ENCODE data around the gene PVALB. TPM values are rescaled to one million over a fixed set of nuclear protein-coding genes. Genes with fewer than 3 reads are reported as not detected.
"Not testable (repeated sequence)": the region's sequence is repeated elsewhere in the genome, so short reads cannot be mapped to it uniquely, and the experiment has no call there.

PVALB gene
- total RNA-seq, 1 donor from 2014 or later, result 0.81 TPM

- DNase-seq (ENCODE audit: low spot score) (no peak), ATAC-seq (no peak)
These were observed 57.2 kb downstream of the PVALB start for GRCh38 chr22:36759481-36760159.

DNA sequence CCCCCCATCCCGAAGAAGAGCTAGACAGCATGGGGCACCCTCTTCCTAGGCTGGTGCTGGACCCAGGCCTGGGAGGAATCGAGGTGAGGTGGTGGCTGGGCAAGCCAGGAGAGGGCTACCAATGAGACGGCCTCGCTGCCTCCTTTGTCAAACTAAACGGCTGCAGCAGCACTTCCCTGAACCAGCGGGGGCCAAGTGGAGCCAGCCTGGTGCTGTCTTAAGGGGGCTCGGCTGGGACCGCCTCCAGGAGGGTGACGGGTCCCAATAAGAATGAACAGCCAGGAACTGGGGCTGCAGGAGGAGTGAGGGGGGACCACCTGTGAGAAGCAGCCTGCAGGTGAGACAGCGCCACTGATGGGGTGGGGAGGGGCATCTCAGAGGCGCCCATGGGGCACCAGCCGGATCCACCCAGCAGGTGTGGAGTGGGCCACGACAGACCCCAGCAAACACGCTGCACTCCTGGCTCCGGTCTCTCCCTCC lies 58.0 kb downstream of the PVALB start:
- no peak for ATAC-seq
- DNase-seq (ENCODE audit: low spot score), result no peak

DNA sequence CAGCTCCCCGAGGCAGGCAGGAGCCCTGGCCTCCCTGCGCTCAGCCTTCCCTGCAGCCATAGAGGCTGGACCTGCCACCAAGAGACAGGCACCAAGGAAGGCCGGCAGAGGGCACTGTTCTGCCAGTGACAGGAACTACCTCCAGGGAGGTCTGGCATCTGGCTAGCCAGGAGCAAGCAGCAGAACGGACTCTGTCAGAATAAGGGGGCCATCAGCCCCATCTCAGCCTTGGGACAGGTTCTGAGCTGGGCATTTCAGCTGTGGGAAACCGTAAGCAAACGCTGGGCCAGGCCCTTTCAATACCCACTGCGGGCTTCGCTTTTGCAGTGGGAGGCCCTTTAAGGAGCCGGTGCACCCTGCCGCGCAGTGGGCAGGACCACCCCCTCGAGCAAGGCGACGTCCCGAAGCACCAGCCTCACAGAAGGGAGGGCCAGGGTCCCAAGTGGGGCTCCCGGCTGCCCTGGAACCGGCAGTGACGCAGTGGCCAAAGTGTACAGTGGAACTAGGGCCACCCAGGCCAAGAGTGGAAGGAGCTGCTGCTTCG lies 59.1 kb downstream of the PVALB start:
- DNase-seq (ENCODE audit: low spot score) (peak; percentile 78), ATAC-seq (peak; percentile 96)

GRCh38 chr22:36756746-36757655 lies 59.8 kb downstream of the PVALB start:
- ATAC-seq (no peak), DNase-seq (ENCODE audit: low spot score) (no peak)

DNA sequence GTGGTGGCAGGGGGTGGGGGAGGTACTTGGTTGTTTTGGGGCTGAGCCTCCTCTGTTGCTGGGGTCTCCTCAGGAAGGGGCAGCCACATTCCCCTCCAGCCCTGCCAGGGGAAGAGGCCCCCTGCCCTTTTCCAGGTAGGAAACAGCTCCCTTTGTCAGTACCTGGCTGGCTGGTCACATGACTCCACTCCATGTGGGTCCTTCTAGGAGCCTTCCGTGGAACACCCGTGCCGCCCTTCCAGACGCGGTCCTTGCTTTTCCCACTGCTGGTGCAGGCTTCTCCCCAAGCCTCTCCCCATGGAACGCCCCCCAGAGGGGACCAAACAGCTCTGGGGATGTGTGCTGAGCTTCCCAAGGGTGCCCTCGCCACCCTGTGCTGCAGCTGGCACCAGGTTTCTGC lies 60.8 kb downstream of the PVALB start:
- ATAC-seq, result no peak
- no peak for DNase-seq (ENCODE audit: low spot score)

GRCh38 chr22:36755316-36755715 lies 61.5 kb downstream of the PVALB start:
- ATAC-seq (no peak), DNase-seq (ENCODE audit: low spot score) (no peak)

- not testable (repeated sequence) for ATAC-seq; DNase-seq (ENCODE audit: low spot score)
These were observed 62.0 kb downstream of the PVALB start for GRCh38 chr22:36754881-36755280.

DNA sequence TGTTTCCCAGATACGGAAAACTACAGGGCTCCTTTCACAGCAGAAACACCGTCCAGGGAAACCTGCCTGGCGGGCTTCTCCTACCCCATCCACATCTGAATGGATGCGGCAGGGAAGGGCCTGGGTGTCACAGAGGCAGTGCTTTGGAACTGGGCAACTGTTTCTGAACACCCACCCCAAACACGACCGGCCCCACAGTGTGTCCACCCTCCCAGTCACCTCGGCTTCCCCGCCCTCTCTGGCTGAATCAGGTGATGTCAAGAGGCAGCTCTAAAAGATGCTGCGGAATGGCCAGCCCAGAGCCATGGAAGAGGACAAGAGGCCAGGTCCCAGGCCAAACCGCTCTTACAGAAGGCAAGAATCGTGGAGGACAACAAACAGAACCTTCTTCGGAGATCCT lies 62.9 kb downstream of the PVALB start:
- DNase-seq (ENCODE audit: low spot score), result no peak
- ATAC-seq, result no peak

DNA sequence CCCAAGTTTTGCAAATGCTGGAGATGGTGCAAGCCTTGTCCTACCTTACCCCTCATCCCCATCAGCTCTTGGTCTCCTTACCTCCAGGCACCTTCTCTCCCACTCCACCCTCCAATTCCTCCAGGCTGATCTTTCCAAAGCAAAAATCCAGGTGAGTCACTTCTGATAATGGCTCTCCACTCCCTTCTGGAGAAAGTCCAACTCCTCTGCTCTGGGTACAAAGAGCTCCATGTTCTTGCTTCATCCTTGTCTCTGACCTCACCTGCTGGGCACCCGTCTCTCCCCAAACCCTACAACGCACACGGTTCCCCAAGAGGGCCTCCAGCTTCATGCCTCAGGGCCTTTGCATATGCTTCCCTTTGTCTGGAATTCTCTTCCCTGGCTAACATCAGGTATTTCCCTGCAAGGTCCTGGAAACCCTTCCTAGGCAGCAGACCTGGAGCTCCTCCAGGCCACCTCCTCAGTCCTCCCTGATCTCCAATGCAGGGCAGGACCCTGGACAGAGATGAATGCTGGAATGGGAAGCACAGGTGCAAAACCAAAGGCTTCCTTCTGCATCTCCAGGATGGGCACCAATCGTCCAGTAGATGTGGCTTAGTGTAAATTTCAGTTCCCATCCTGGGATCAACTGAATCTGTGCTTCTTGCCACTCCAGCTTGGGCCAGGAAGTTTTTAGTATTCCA lies 63.6 kb downstream of the PVALB start:
- no peak for DNase-seq (ENCODE audit: low spot score)
- no peak for ATAC-seq

Other genes starting within 250 kb of the PVALB start
- gene CACNG2, start 113.3 kb downstream of the PVALB start, total RNA-seq, result not detected
- 14.9 TPM for gene IFT27, start 40.9 kb downstream of the PVALB start, total RNA-seq
- gene NCF4, start 44.0 kb upstream of the PVALB start, total RNA-seq, result 2.7 TPM
- 1.1 TPM for gene CSF2RB, start 96.6 kb upstream of the PVALB start, total RNA-seq
- 349 TPM for gene TST, start 202.4 kb upstream of the PVALB start, total RNA-seq
- 247 TPM for gene MPST, start 202.7 kb upstream of the PVALB start, total RNA-seq
- 2.0 TPM for gene KCTD17, start 234.7 kb upstream of the PVALB start, total RNA-seq